ENCODE data around the gene CTNNA2. TPM values are rescaled to one million over a fixed set of nuclear protein-coding genes. Genes with fewer than 3 reads are reported as not detected.
A peak's percentile ranks its signal among the peaks of the same experiment; 100 is the strongest.

CTNNA2 gene
- total and polyA plus RNA-seq, 12 donors, result 0.09 to 0.57 (median 0.15) TPM; not detected in 9

GRCh38 chr2:80351231-80351630 lies 838.4 kb downstream of the CTNNA2 start:
- intact Hi-C loops (cut with DNase I), result no loop called here
- Histone ChIP-seq H3K36me3 (no peaks in the 10 kb centered on the region), H3K9me3 (no peaks in the 10 kb centered on the region), H3K4me3 (no peak overlapping the region), H3K4me1 (no peaks in the 10 kb centered on the region), H3K27me3 (no peaks in the 10 kb centered on the region), H3K27ac (no peak overlapping the region)
- ATAC-seq (no peak), DNase-seq (no peak)
- WGBS, 2 donors, result 92% methylated on average over 3 of the region's 3 CpGs
- TF ChIP-seq CTCF (IDR thresholded peaks at IDR 0.05), result no peak

- intact Hi-C loops (cut with DNase I), result no loop called here
- 91 to 96% methylated on average over 1 of the region's 1 CpG for WGBS, 2 donors
- no peak for DNase-seq
Observed at GRCh38 chr2:80354858-80355257, 842.0 kb downstream of the CTNNA2 start.

GRCh38 chr2:80361904-80362303 lies 849.1 kb downstream of the CTNNA2 start:
- intact Hi-C loops (cut with DNase I), result loop anchor here in 2 of 10 donors (5.0 kb wide), 1 partner anchor 120 kb away; no protein-coding TSS in a partner anchor
- H3K27ac ChIP-seq, result no peak overlapping the region
- no peak for DNase-seq
- H3K36me3 ChIP-seq, result no peaks in the 10 kb centered on the region
- ATAC-seq, result no peak
- no peak overlapping the region for H3K4me3 ChIP-seq
- no peak for TF ChIP-seq CTCF (IDR thresholded peaks at IDR 0.05)
- H3K27me3 ChIP-seq, result no peaks in the 10 kb centered on the region
- H3K4me1 ChIP-seq, result peaks cover 0 to 32% (median 8%) of the 10 kb centered on the region in 9 donors
- no peaks in the 10 kb centered on the region for H3K9me3 ChIP-seq

More at GRCh38 chr2:80354858-80355257, 842.0 kb downstream of the CTNNA2 start:
- H3K27ac ChIP-seq, result no peak overlapping the region
- no peaks in the 10 kb centered on the region for H3K27me3 ChIP-seq
- H3K9me3 ChIP-seq, result no peaks in the 10 kb centered on the region
- no peak for ATAC-seq
- no peak for TF ChIP-seq CTCF (IDR thresholded peaks at IDR 0.05)
- H3K4me3 ChIP-seq, result no peak overlapping the region
- H3K4me1 ChIP-seq, result no peaks in the 10 kb centered on the region
- H3K36me3 ChIP-seq, result no peaks in the 10 kb centered on the region

- Histone ChIP-seq H3K4me3 (peak overlapping the region in 2 of 10 donors; percentile 4 to 25), H3K27me3 (no peaks in the 10 kb centered on the region), H3K27ac (peak overlapping the region in 7 of 10 donors; percentile 7 to 73 (median 46))
Observed at GRCh38 chr2:80363330-80363729, 850.5 kb downstream of the CTNNA2 start.

More at GRCh38 chr2:80363330-80363729, 850.5 kb downstream of the CTNNA2 start:
- WGBS, 2 donors, result 54 to 58% methylated on average over 5 of the region's 5 CpGs
- TF ChIP-seq CTCF (IDR thresholded peaks at IDR 0.05), result no peak
- Histone ChIP-seq H3K9me3 (no peaks in the 10 kb centered on the region), H3K36me3 (no peaks in the 10 kb centered on the region), H3K4me1 (peaks cover 0 to 32% (median 8%) of the 10 kb centered on the region in 9 donors)
- DNase-seq, result no peak
- intact Hi-C loops (cut with DNase I), result loop anchor here in 2 of 10 donors (5.0 kb wide), 1 partner anchor 119 kb away; no protein-coding TSS in a partner anchor
- peak in 5 of 8 donors; percentile 25 to 69 (median 53) for ATAC-seq

Measured in heart right ventricle (tissue), 16 donors.